ES-I3 (cell line): ENCODE measurements around the gene WDR62.

Experiments used
- H3K36me3 ChIP-seq: 2 replicates; pipeline ENCODE4 v1.6.1; 2013; ENCODE audit warnings: mild to moderate bottlenecking, low read length, control low read depth, moderate library complexity; ENCODE audit not compliant: insufficient read depth
- H3K4me1 ChIP-seq: 2 replicates; pipeline ENCODE4 v1.6.1; 2013; ENCODE audit warnings: mild to moderate bottlenecking, control low read depth, low read length; ENCODE audit not compliant: insufficient read depth
- H3K9ac ChIP-seq: 2 replicates; pipeline ENCODE4 v1.6.1; 2013; ENCODE audit warnings: low read depth, mild to moderate bottlenecking, low read length, moderate library complexity
- H3K9me3 ChIP-seq: 2 replicates; pipeline ENCODE4 v1.6.1; 2013; ENCODE audit warnings: mild to moderate bottlenecking, low read length, moderate library complexity; ENCODE audit not compliant: control insufficient read depth, insufficient read depth

Gene WDR62

GRCh38 chr19:36081894-36082293, 27.2 kb downstream of the WDR62 start:
- H3K9ac ChIP-seq: no peak overlapping the region
- no peaks in the 10 kb centered on the region for H3K9me3 ChIP-seq
- H3K4me1 ChIP-seq: no peaks in the 10 kb centered on the region
- peaks cover 10% of the 10 kb centered on the region for H3K36me3 ChIP-seq

DNA sequence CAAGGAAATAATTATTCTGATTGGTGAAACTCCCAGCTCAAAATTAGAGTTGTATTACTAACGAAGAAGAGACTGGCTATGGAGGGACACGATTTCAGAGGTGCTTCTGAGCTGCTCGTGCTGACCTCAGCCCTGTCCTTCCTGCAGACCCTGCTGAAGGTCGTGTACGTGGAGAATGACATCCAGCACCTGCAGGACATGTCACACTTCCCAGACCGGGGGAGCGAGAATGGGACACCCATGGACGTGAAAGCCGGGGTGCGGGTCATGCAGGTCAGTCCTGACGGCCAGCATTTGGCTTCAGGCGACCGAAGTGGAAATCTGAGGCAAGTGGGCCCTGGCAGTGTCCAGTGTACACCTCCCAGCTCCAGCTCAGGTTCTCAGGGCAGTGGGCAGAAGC, 28.2 kb downstream of the WDR62 start:
- Histone ChIP-seq H3K4me1 (no peaks in the 10 kb centered on the region), H3K9me3 (no peaks in the 10 kb centered on the region), H3K36me3 (peaks cover 13% of the 10 kb centered on the region), H3K9ac (no peak overlapping the region)

DNA sequence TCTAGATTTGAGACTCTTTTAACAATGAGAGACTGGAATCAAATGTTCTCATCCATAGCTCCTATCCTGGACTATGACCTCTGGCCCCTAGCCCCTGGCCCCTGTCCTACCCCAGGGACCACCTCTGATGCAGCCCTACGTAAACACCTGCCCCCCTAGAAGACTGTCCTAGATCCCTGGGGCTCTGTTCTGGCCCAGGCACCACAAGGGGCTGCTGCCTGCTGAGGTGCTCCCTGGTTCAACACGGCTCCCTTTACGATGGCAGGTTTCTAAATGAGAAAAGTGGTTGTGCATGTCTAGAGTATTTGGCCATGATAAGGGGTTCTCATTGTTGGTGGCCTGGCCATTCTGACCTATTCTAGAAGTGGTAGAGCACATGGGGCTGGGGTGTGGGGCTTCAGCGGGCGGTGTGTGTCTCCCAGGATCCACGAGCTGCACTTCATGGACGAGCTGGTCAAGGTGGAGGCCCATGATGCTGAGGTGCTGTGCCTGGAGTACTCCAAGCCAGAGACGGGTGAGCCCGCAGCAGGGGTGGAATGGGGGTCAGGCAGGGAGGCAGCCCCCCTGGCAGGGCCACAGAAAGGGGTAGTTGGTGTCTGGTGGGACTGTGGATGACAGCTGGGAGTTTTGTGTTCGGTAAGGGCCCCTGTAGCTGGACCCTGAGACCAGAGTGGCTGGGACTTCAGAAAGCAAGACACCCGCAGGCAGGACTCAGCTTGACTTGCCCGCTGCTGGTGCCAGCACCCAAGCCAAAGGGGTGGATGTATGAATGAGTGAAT, 29.7 kb downstream of the WDR62 start:
- no peak overlapping the region for H3K9ac ChIP-seq
- no peaks in the 10 kb centered on the region for H3K4me1 ChIP-seq
- peaks cover 21% of the 10 kb centered on the region for H3K36me3 ChIP-seq
- H3K9me3 ChIP-seq: no peaks in the 10 kb centered on the region

GRCh38 chr19:36086326-36086725, 31.6 kb downstream of the WDR62 start:
- Histone ChIP-seq H3K36me3 (peaks cover 35% of the 10 kb centered on the region), H3K9me3 (no peaks in the 10 kb centered on the region), H3K9ac (no peak overlapping the region), H3K4me1 (no peaks in the 10 kb centered on the region)

- H3K4me1 ChIP-seq: no peaks in the 10 kb centered on the region
- H3K9me3 ChIP-seq: no peaks in the 10 kb centered on the region
- peaks cover 30% of the 10 kb centered on the region for H3K36me3 ChIP-seq
- no peak overlapping the region for H3K9ac ChIP-seq
Observed at GRCh38 chr19:36089847-36090246, 35.1 kb downstream of the WDR62 start.

DNA sequence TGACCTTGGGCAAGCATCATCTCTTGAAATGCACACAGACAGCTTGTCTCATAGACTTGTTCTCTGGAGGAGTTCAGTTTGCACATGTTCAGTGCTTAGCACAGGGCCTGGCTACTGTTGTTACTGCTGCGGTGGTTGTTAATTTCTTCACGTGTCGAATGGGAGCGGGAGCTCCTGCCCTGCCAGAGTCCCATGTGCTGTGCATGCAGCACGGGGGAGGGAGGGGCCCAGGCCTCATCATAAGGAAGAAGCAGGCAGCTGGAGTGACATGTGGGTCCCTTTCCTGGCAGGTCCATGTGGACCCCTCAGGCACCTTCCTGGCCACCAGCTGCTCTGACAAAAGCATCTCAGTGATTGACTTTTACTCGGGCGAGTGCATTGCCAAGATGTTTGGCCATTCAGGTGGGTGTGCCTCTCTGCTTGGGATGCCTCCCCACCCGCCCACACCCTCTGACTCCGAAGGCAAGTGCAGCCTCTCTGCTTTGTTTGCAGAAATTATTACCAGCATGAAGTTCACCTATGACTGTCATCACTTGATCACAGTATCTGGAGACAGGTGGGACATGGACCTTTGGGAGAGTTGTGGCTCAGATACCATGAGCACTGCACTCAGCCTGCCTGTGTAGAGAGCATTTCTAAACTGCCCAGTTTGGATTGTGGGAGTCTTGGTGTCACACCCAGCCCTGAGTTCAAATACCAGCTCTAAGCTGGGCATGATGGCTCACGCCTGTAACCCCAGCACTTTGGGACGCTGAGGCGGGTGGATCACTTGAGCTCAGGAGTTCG, 36.4 kb downstream of the WDR62 start:
- H3K36me3 ChIP-seq: peaks cover 30% of the 10 kb centered on the region
- H3K9ac ChIP-seq: no peak overlapping the region
- H3K9me3 ChIP-seq: no peaks in the 10 kb centered on the region
- H3K4me1 ChIP-seq: no peaks in the 10 kb centered on the region

GRCh38 chr19:36092566-36092965, 37.9 kb downstream of the WDR62 start:
- peaks cover 25% of the 10 kb centered on the region for H3K36me3 ChIP-seq
- no peaks in the 10 kb centered on the region for H3K4me1 ChIP-seq

GRCh38 chr19:36093146-36093662, 38.5 kb downstream of the WDR62 start:
- Histone ChIP-seq H3K4me1 (no peaks in the 10 kb centered on the region), H3K36me3 (peaks cover 19% of the 10 kb centered on the region), H3K9ac (no peak overlapping the region), H3K9me3 (no peaks in the 10 kb centered on the region)

More at GRCh38 chr19:36092566-36092965, 37.9 kb downstream of the WDR62 start:
- H3K9me3 ChIP-seq: no peaks in the 10 kb centered on the region
- no peak overlapping the region for H3K9ac ChIP-seq

DNA sequence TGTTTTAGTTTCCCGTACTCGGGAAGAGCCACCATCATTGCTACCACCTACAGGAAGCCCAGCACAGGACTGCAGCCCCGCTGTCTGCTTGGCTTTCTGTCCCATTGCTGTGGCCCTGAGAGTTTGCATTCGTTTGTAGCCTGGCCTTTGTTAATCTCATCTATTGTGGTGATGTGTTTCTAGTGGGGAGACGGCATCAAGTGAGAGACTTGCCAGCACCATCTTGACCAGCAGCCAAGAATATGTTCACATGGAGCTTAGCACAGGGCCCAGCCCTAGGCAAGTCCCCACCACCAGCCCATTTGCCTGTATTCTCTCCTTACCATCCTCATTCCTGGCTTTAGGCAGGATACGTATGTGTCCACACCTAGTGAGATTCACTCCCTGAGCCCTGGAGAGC, 39.0 kb downstream of the WDR62 start:
- H3K36me3 ChIP-seq: peaks cover 17% of the 10 kb centered on the region
- no peak overlapping the region for H3K9ac ChIP-seq
- no peaks in the 10 kb centered on the region for H3K9me3 ChIP-seq
- no peaks in the 10 kb centered on the region for H3K4me1 ChIP-seq

DNA sequence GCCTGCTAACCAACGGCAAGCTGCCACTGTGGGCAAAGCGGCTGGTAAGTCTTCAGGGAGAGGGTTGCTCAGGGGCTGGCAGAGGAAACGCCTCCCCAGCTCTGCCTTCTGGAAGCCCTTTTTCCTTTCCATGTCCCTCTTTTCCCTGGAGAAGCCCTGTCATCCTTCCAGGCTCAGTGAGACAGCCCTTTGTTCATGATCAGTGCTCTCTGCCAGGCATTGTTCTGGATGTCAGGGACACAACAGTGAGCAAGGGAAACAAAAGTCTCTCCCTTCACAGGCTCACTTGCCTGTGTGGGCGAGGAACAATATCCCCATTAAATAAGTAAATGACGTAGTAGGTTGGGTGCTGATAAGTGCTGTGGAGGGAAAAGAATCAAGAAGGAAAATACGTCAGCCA, 42.3 kb downstream of the WDR62 start:
- H3K9ac ChIP-seq: no peak overlapping the region
- H3K36me3 ChIP-seq: peaks cover 7% of the 10 kb centered on the region
- no peaks in the 10 kb centered on the region for H3K9me3 ChIP-seq
- H3K4me1 ChIP-seq: no peaks in the 10 kb centered on the region

GRCh38 chr19:36099166-36099785, 44.6 kb downstream of the WDR62 start:
- Histone ChIP-seq H3K4me1 (no peaks in the 10 kb centered on the region), H3K9me3 (no peaks in the 10 kb centered on the region), H3K9ac (no peak overlapping the region), H3K36me3 (peaks cover 18% of the 10 kb centered on the region)

DNA sequence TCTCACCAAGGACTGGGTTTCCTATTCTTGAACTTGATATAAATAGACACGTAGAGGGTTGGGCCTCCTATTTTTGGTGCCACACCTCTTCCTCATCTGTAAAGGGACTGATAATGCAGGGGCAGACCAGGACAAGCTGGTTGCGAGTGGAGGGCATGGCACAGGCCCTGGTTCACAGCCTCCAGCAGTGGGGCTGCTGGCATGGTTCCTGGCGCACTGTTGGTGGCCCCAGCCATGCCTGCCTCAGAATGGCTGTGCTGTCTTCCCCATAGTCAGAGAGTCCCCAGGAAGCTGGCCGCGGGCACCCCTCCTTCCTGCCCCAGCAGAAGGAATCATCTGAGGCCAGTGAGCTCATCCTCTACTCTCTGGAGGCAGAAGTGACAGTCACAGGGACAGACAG, 45.8 kb downstream of the WDR62 start:
- no peak overlapping the region for H3K9ac ChIP-seq
- peaks cover 22% of the 10 kb centered on the region; the same call in 1 of the 2 replicates for H3K36me3 ChIP-seq
- no peaks in the 10 kb centered on the region for H3K4me1 ChIP-seq
- H3K9me3 ChIP-seq: no peaks in the 10 kb centered on the region

- Histone ChIP-seq H3K36me3 (peaks cover 22% of the 10 kb centered on the region; the same call in 1 of the 2 replicates), H3K9ac (no peak overlapping the region), H3K4me1 (no peaks in the 10 kb centered on the region), H3K9me3 (no peaks in the 10 kb centered on the region)
Observed at GRCh38 chr19:36101550-36102327, 47.0 kb downstream of the WDR62 start.
